NT2/D1 (cell line): Measurements from ENCODE around the gene ATP1A1.

Experiments used
- SUZ12 ChIP-seq: IDR thresholded peaks from 2 replicates; pipeline ENCODE4 v1.6.1; 2011; ENCODE audit not compliant: insufficient read length, insufficient read depth; ENCODE audit errors: extremely low read depth
- YY1 ChIP-seq: IDR thresholded peaks from 2 replicates; pipeline ENCODE4 v1.6.1; 2011; ENCODE audit not compliant: insufficient read length, insufficient read depth
- ZNF274 ChIP-seq: IDR thresholded peaks from 2 replicates; pipeline ENCODE4 v1.6.1; 2011; ENCODE audit warnings: mild to moderate bottlenecking, low read depth, low read length

GRCh38 chr1:116375148-116375886, 2.3 kb downstream of the ATP1A1 start:
- no peak for TF ChIP-seq ZNF274
- no peak for TF ChIP-seq SUZ12
- no peak for TF ChIP-seq YY1
